Spleen (tissue), 11 donors: ENCODE data around the gene LRMDA. TPM values are rescaled to one million over a fixed set of nuclear protein-coding genes. Genes with fewer than 3 reads are reported as not detected.

ENCODE experiments used
- DNase-seq: peaks from one replicate; pipeline ENCODE4 v3.0.0-alpha.2; 2020
- H3K27ac ChIP-seq, 8 donors: fragments of 200-600 bp; sonication (generic) in 7 of 8; 1 replicate in 4 of 8; 2 replicates in 4 of 8; pipeline versions ENCODE4 v1.5.0 to v1.8.0; 2016 to 2021; ENCODE audit warnings: inconsistent platforms in 4 of 8, mild to moderate bottlenecking in 4 of 8, moderate library complexity in 1 of 8
- H3K27me3 ChIP-seq, 7 donors: fragments of 200-600 bp; sonication (generic) in 6 of 7; replicated peaks in 1 of 7; 1 replicate in 4 of 7; 2 replicates in 3 of 7; pipeline versions ENCODE4 v1.5.0 to v1.8.0; 2016 to 2021; ENCODE audit warnings: inconsistent platforms in 3 of 7, mild to moderate bottlenecking in 1 of 7
- H3K36me3 ChIP-seq, 6 donors: fragments of 200-600 bp; sonication (generic) in 5 of 6; 1 replicate in 4 of 6; 2 replicates in 2 of 6; pipeline versions ENCODE4 v1.5.0 to v1.8.0; 2016 to 2021; ENCODE audit warnings: inconsistent platforms in 2 of 6
- H3K4me1 ChIP-seq, 6 donors: fragments of 200-600 bp; sonication (generic) in 5 of 6; 1 replicate in 3 of 6; 2 replicates in 3 of 6; pipeline versions ENCODE4 v1.5.0 to v1.8.0; 2016 to 2021; ENCODE audit warnings: inconsistent platforms in 3 of 6
- H3K4me3 ChIP-seq, 8 donors: fragments of 200-600 bp; sonication (generic) in 7 of 8; 1 replicate in 4 of 8; 2 replicates in 4 of 8; pipeline versions ENCODE4 v1.5.0 to v1.8.0; 2016 to 2021; ENCODE audit warnings: inconsistent platforms in 4 of 8, mild to moderate bottlenecking in 4 of 8, moderate library complexity in 2 of 8
- H3K9me3 ChIP-seq, 8 donors: fragments of 200-600 bp; sonication (generic) in 7 of 8; 1 replicate in 4 of 8; 2 replicates in 4 of 8; pipeline versions ENCODE4 v1.5.0 to v1.8.0; 2016 to 2021; ENCODE audit warnings: inconsistent platforms in 4 of 8
- POLR2A ChIP-seq, 3 donors: fragments of 450-650 bp; IDR thresholded peaks; one replicate each; pipeline ENCODE4 v1.5.1; 2017; ENCODE audit warnings: antibody characterized with exemption in 3 of 3, mild to moderate bottlenecking in 1 of 3
- POLR2AphosphoS5 ChIP-seq, 3 donors: sonication (generic); formaldehyde crosslinking; IDR thresholded peaks; one replicate each; pipeline ENCODE4 v1.5.1; 2017; ENCODE audit warnings: antibody characterized with exemption in 3 of 3
- WGBS, 5 donors: extraction: QIAGEN DNeasy Blood & Tissue Kit in 3 of 5; methylation state at CpG; one replicate each; pipeline versions ENCODE4 v1.1.5 to v1.1.7; 2013 to 2018; 5-methylcytosine and 5-hydroxymethylcytosine counted together
- intact Hi-C: fragments of 100-400 bp; cut with DNase I; formaldehyde crosslinking; loops from one replicate; pipeline ENCODE4 v1.15.0; 2023; ENCODE audit warnings: low total_unique reads
- polyA plus RNA-seq, 3 donors: library from polyadenylated mRNA; stranded (reverse); fragments of 200-250 nt; gene quantifications; one replicate each; pipeline ENCODE4 v1.2.1, GENCODE V29; 2013
- total RNA-seq, 7 donors: library from RNA; depleted of rRNA in 3 of 7; stranded (reverse); fragments of >200 nt in 3 of 7; fragmentation: NEBNext Ultra II Directional in 4 of 7; extraction: Animal tissue kit (Norgen Biotek cat#: 25700) in 4 of 7; gene quantifications; one replicate each; pipeline versions ENCODE4 v1.1.0 to v1.2.1, GENCODE V29; 2016 to 2021
- TF ChIP-seq, protein P1 (sequence below), 11 experiments: fragments of 200-600 bp in 7 of 11; fragments of 450-650 bp in 4 of 11; sonication (generic) in 4 of 11; IDR thresholded peaks in 8 of 11; conservative IDR thresholded peaks in 3 of 11; 1 replicate in 7 of 11; 2 replicates in 4 of 11; pipeline versions ENCODE4 v1.4.0 to v1.8.0; 2016 to 2021; ENCODE audit warnings: antibody characterized with exemption in 11 of 11, inconsistent platforms in 4 of 11, mild to moderate bottlenecking in 1 of 11
- donor health status: healthy with polysubstance abuse.
- donor health status: DM: no; HTN: no; CAD: no; lungs with moderate emphysema.
- donor health status: DM: no; HTN: no; CAD: no.
- donor health status: Bipolar disorder and iron deficiency.
- donor health status: healthy.
- donor health status: DM: no; HTN: no; CAD: no.
- donor health status: DM: yes; HTN: yes; CAD: no.

The LRMDA gene
- total and polyA plus RNA-seq, 10 donors: 7.3 to 46.6 (median 28.2) TPM

DNA sequence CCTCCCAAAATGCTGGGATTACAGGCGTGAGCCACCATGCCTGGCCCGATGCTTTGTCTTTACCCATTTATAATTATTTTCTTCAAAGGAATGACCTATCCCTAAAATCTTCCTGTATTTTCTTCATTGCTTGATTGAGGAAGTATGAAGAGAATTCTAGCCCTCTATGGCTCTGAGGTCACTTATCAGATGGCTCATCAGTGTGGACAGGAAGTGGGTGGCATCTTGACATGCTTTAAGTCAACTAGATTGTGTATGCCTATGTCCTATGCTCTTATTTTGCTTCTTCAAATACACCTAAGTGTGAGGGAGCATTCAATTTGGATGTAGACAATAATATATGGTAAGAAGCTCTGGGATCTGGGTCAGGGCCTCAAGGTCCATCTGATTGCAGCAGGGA, 1020.5 kb downstream of the LRMDA start:
- no peaks in the 10 kb centered on the region for H3K4me1 ChIP-seq
- 95 to 100% (median 96%) methylated on average over 2 of the region's 2 CpGs for WGBS, 5 donors
- no peak overlapping the region for H3K27ac ChIP-seq
- TF ChIP-seq, protein P1, sequence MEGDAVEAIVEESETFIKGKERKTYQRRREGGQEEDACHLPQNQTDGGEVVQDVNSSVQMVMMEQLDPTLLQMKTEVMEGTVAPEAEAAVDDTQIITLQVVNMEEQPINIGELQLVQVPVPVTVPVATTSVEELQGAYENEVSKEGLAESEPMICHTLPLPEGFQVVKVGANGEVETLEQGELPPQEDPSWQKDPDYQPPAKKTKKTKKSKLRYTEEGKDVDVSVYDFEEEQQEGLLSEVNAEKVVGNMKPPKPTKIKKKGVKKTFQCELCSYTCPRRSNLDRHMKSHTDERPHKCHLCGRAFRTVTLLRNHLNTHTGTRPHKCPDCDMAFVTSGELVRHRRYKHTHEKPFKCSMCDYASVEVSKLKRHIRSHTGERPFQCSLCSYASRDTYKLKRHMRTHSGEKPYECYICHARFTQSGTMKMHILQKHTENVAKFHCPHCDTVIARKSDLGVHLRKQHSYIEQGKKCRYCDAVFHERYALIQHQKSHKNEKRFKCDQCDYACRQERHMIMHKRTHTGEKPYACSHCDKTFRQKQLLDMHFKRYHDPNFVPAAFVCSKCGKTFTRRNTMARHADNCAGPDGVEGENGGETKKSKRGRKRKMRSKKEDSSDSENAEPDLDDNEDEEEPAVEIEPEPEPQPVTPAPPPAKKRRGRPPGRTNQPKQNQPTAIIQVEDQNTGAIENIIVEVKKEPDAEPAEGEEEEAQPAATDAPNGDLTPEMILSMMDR (IDR thresholded peaks at IDR 0.05 in 8 of 11, conservative IDR thresholded peaks at IDR 0.05 in 3 of 11): no peak
- no peak for TF ChIP-seq POLR2AphosphoS5 (IDR thresholded peaks at IDR 0.05)
- no peak for TF ChIP-seq POLR2A (IDR thresholded peaks at IDR 0.05)
- peaks cover 0 to under 1% (median 0%) of the 10 kb centered on the region in 8 donors for H3K9me3 ChIP-seq
- no peak for DNase-seq
- H3K4me3 ChIP-seq: no peak overlapping the region
- H3K27me3 ChIP-seq: no peaks in the 10 kb centered on the region
- H3K36me3 ChIP-seq: no peaks in the 10 kb centered on the region
- intact Hi-C loops: no loop called here

- no peaks in the 10 kb centered on the region for H3K4me1 ChIP-seq
- H3K27me3 ChIP-seq: no peaks in the 10 kb centered on the region
- no peak overlapping the region for H3K4me3 ChIP-seq
- no peak for DNase-seq
- peaks cover 0 to 7% (median 0%) of the 10 kb centered on the region in 8 donors for H3K9me3 ChIP-seq
- 95 to 100% (median 98%) methylated on average over 1 of the region's 1 CpG for WGBS, 5 donors
- no peak for TF ChIP-seq POLR2AphosphoS5 (IDR thresholded peaks at IDR 0.05)
- no peak for TF ChIP-seq POLR2A (IDR thresholded peaks at IDR 0.05)
- TF ChIP-seq, protein P1 (IDR thresholded peaks at IDR 0.05 in 8 of 11, conservative IDR thresholded peaks at IDR 0.05 in 3 of 11): no peak
- no peaks in the 10 kb centered on the region for H3K36me3 ChIP-seq
- intact Hi-C loops: no loop called here
- no peak overlapping the region for H3K27ac ChIP-seq
These were observed 1021.9 kb downstream of the LRMDA start for GRCh38 chr10:76453332-76453731.

GRCh38 chr10:76453997-76454396, 1022.6 kb downstream of the LRMDA start:
- Histone ChIP-seq H3K36me3 (no peaks in the 10 kb centered on the region), H3K27me3 (no peaks in the 10 kb centered on the region), H3K27ac (peak overlapping the region in 4 of 8 donors; percentile 34 to 57 (median 43)), H3K9me3 (peaks cover 0 to 7% (median 0%) of the 10 kb centered on the region in 8 donors), H3K4me3 (no peak overlapping the region), H3K4me1 (no peaks in the 10 kb centered on the region)
- WGBS, 5 donors: 81 to 96% (median 87%) methylated on average over 4 of the region's 4 CpGs
- TF ChIP-seq POLR2AphosphoS5 (IDR thresholded peaks at IDR 0.05): no peak
- TF ChIP-seq POLR2A (IDR thresholded peaks at IDR 0.05): no peak
- TF ChIP-seq, protein P1 (IDR thresholded peaks at IDR 0.05 in 8 of 11, conservative IDR thresholded peaks at IDR 0.05 in 3 of 11): no peak
- DNase-seq: no peak
- intact Hi-C loops: no loop called here

GRCh38 chr10:76454506-76455140, 1023.2 kb downstream of the LRMDA start:
- TF ChIP-seq POLR2AphosphoS5 (IDR thresholded peaks at IDR 0.05) (no peak), POLR2A (IDR thresholded peaks at IDR 0.05) (no peak)
- TF ChIP-seq, protein P1 (IDR thresholded peaks at IDR 0.05 in 8 of 11, conservative IDR thresholded peaks at IDR 0.05 in 3 of 11): no peak
- no peaks in the 10 kb centered on the region for H3K36me3 ChIP-seq
- H3K4me3 ChIP-seq: no peak overlapping the region
- no peak for DNase-seq
- peak overlapping the region in 4 of 8 donors; percentile 34 to 57 (median 43) for H3K27ac ChIP-seq
- WGBS, 5 donors: 49 to 79% (median 70%) methylated on average over 5 of the region's 5 CpGs
- intact Hi-C loops: no loop called here
- no peaks in the 10 kb centered on the region for H3K27me3 ChIP-seq
- H3K9me3 ChIP-seq: peaks cover 0 to 7% (median 0%) of the 10 kb centered on the region in 8 donors
- H3K4me1 ChIP-seq: no peaks in the 10 kb centered on the region
